Ovary (tissue), 3 donors: Measurements from ENCODE around the gene DDI1.

Experiments used
- CTCF ChIP-seq, 3 donors: fragments of 450-650 bp in 2 of 3; fragments of 200-600 bp in 1 of 3; IDR thresholded peaks; one replicate each; pipeline versions ENCODE4 v1.5.1 to v1.8.0; 2016 to 2022; ENCODE audit warnings: antibody characterized with exemption in 3 of 3, mild to moderate bottlenecking in 1 of 3
- POLR2A ChIP-seq: fragments of 450-650 bp; IDR thresholded peaks from one replicate; pipeline ENCODE4 v1.6.1; 2017; ENCODE audit warnings: antibody characterized with exemption, mild to moderate bottlenecking, moderate library complexity
- donor health status: DM: no; HTN: no; CAD: no.

DNA sequence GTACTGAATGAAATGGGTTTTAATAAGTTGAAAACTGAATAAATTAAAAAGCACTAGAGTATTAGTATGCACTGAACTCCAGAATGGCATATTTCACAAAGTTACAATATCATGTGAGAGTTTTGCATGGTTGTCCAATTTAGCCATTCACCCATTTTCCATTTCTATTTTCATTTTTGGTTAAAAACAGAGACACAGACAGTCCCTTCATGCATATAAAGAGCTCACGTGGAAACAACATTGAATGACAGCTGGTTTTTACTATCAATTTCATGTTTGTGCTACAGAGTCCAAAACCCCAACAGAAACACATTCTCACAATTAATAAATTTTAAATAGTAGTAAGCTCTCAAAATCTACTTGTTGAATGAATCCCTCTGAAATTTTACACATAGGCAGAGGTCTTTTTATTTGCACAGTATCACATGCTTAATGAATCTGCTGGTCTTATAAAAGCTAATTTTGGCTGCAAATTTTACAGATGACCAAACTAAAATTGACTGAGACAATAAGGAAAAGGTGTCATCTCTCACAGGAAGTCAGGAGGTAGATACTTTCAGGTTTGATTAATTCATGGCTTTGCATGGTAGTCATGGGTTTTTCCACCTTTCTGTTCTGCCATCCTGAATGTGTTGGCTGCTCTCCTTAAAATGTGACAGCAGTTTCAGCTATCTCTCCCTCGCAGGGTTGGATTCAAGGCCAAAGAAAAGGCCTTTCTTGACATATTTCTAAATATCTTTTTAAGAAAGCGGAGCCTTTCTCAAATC is 20.6 kb upstream of the DDI1 start:
- TF ChIP-seq CTCF (IDR thresholded peaks at IDR 0.05) (no peak), POLR2A (no peak)
